ENCODE data around the gene PIP5K1B.

PIP5K1B gene

GRCh38 chr9:68755051-68755450, 50.0 kb downstream of the PIP5K1B start:
- Histone ChIP-seq H4K20me1 (ENCODE audit: insufficient read depth, low read length) (no peaks in the 10 kb centered on the region), H3K4me2 (ENCODE audit: low read length) (no peak overlapping the region), H3K4me3 (ENCODE audit: low read depth, low read length, poor library complexity, severe bottlenecking) (no peak overlapping the region), H3K9ac (ENCODE audit: low read length) (no peak overlapping the region), H2AFZ (ENCODE audit: low read length) (no peak overlapping the region), H3F3A (ENCODE audit: insufficient read depth, low read length) (no peaks in the 10 kb centered on the region; the same call in 1 of the 2 replicates), H3K27me3 (ENCODE audit: insufficient read depth, low read length) (no peaks in the 10 kb centered on the region), H3K36me3 (ENCODE audit: insufficient read depth, low read length) (no peaks in the 10 kb centered on the region), H3K9me3 (ENCODE audit: low read length) (no peaks in the 10 kb centered on the region), H3K79me2 (ENCODE audit: insufficient read depth, low read length) (no peaks in the 10 kb centered on the region), H3K27ac (ENCODE audit: low read depth, low read length, poor library complexity, severe bottlenecking) (no peak overlapping the region), H3K9me2 (ENCODE audit: low read depth, low read length) (no peaks in the 10 kb centered on the region), H3K4me1 (ENCODE audit: insufficient read depth, low read length, severe bottlenecking) (no peaks in the 10 kb centered on the region)
- TF ChIP-seq EZH2 (IDR thresholded peaks at IDR 0.05; ENCODE audit: borderline replicate concordance, low read length): no peak

- no peak overlapping the region for H3K4me2 ChIP-seq (ENCODE audit: low read length)
- H4K20me1 ChIP-seq (ENCODE audit: insufficient read depth, low read length): no peaks in the 10 kb centered on the region
- H3K9me2 ChIP-seq (ENCODE audit: low read depth, low read length): no peaks in the 10 kb centered on the region
- no peaks in the 10 kb centered on the region for H3K36me3 ChIP-seq (ENCODE audit: insufficient read depth, low read length)
- H3K79me2 ChIP-seq (ENCODE audit: insufficient read depth, low read length): no peaks in the 10 kb centered on the region
- no peaks in the 10 kb centered on the region; the same call in 1 of the 2 replicates for H3F3A ChIP-seq (ENCODE audit: insufficient read depth, low read length)
- TF ChIP-seq EZH2 (IDR thresholded peaks at IDR 0.05; ENCODE audit: borderline replicate concordance, low read length) (no peak), CTCF (IDR thresholded peaks at IDR 0.05; ENCODE audit: low read length) (no peak)
- H3K4me1 ChIP-seq (ENCODE audit: insufficient read depth, low read length, severe bottlenecking): no peaks in the 10 kb centered on the region
- no peak overlapping the region for H3K9ac ChIP-seq (ENCODE audit: low read length)
- H3K9me3 ChIP-seq (ENCODE audit: low read length): no peaks in the 10 kb centered on the region
- no peak overlapping the region for H3K27ac ChIP-seq (ENCODE audit: low read depth, low read length, poor library complexity, severe bottlenecking)
- H3K27me3 ChIP-seq (ENCODE audit: insufficient read depth, low read length): no peaks in the 10 kb centered on the region
- H2AFZ ChIP-seq (ENCODE audit: low read length): no peak overlapping the region
- H3K4me3 ChIP-seq (ENCODE audit: low read depth, low read length, poor library complexity, severe bottlenecking): no peak overlapping the region
Observed at GRCh38 chr9:68755752-68756151, 50.7 kb downstream of the PIP5K1B start.

- no peaks in the 10 kb centered on the region for H3K36me3 ChIP-seq (ENCODE audit: insufficient read depth, low read length)
- no peak overlapping the region for H3K4me3 ChIP-seq (ENCODE audit: low read depth, low read length, poor library complexity, severe bottlenecking)
- no peak overlapping the region for H3K9ac ChIP-seq (ENCODE audit: low read length)
- H3K9me3 ChIP-seq (ENCODE audit: low read length): no peaks in the 10 kb centered on the region
- no peak overlapping the region for H3K27ac ChIP-seq (ENCODE audit: low read depth, low read length, poor library complexity, severe bottlenecking)
- H3F3A ChIP-seq (ENCODE audit: insufficient read depth, low read length): no peaks in the 10 kb centered on the region; the same call in 1 of the 2 replicates
- H3K79me2 ChIP-seq (ENCODE audit: insufficient read depth, low read length): no peaks in the 10 kb centered on the region
- no peaks in the 10 kb centered on the region for H3K4me1 ChIP-seq (ENCODE audit: insufficient read depth, low read length, severe bottlenecking)
- H3K9me2 ChIP-seq (ENCODE audit: low read depth, low read length): no peaks in the 10 kb centered on the region
- H3K4me2 ChIP-seq (ENCODE audit: low read length): no peak overlapping the region
- TF ChIP-seq CTCF (IDR thresholded peaks at IDR 0.05; ENCODE audit: low read length) (no peak), EZH2 (IDR thresholded peaks at IDR 0.05; ENCODE audit: borderline replicate concordance, low read length) (no peak)
- no peaks in the 10 kb centered on the region for H4K20me1 ChIP-seq (ENCODE audit: insufficient read depth, low read length)
- no peak overlapping the region for H2AFZ ChIP-seq (ENCODE audit: low read length)
- H3K27me3 ChIP-seq (ENCODE audit: insufficient read depth, low read length): no peaks in the 10 kb centered on the region
Observed at GRCh38 chr9:68759981-68760673, 55.1 kb downstream of the PIP5K1B start.
